ENCODE measurements around the gene DGKB.

Gene DGKB

DNA sequence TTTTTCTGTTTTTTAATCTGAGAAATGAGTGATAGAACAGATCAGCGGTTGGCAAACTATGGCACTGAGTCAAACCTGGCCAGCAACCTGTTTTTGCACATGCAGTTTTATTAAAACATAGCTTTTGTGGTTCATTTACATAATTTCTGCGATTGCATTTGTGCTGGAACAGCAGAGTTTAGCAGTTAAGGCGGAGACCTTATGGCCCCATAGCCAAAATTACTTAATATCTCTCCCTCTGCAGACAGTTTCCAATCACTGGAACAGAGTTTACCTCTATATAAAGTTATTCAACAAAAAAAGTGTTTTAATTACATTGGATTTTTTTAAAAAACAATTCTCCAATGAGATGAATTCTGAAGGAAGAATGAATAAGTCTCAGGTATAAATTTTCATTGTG, 212.1 kb downstream of the DGKB start:
- H3K79me2 ChIP-seq (ENCODE audit: low read length): no peaks in the 10 kb centered on the region
- no peaks in the 10 kb centered on the region for H3K9me2 ChIP-seq (replicated peaks; ENCODE audit: insufficient read depth, low read length)
- peaks cover 23% of the 10 kb centered on the region for H3F3A ChIP-seq (ENCODE audit: insufficient read depth, low read length)
- no peak for DNase-seq
- H3K9me3 ChIP-seq (replicated peaks; ENCODE audit: insufficient read depth, low read length): no peaks in the 10 kb centered on the region
- H3K4me1 ChIP-seq (ENCODE audit: low read length): peaks cover 30% of the 10 kb centered on the region
- TF ChIP-seq EZH2 (optimal IDR thresholded peaks at IDR 0.05; ENCODE audit: low read depth, low read length) (no peak), EZH2phosphoT487 (IDR thresholded peaks at IDR 0.05; ENCODE audit: low read length) (no peak)
- TF ChIP-seq, protein P1, sequence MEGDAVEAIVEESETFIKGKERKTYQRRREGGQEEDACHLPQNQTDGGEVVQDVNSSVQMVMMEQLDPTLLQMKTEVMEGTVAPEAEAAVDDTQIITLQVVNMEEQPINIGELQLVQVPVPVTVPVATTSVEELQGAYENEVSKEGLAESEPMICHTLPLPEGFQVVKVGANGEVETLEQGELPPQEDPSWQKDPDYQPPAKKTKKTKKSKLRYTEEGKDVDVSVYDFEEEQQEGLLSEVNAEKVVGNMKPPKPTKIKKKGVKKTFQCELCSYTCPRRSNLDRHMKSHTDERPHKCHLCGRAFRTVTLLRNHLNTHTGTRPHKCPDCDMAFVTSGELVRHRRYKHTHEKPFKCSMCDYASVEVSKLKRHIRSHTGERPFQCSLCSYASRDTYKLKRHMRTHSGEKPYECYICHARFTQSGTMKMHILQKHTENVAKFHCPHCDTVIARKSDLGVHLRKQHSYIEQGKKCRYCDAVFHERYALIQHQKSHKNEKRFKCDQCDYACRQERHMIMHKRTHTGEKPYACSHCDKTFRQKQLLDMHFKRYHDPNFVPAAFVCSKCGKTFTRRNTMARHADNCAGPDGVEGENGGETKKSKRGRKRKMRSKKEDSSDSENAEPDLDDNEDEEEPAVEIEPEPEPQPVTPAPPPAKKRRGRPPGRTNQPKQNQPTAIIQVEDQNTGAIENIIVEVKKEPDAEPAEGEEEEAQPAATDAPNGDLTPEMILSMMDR (IDR thresholded peaks at IDR 0.05; ENCODE audit: low read length): no peak
- no peaks in the 10 kb centered on the region for H4K20me1 ChIP-seq (ENCODE audit: insufficient read depth, low read length)
- no peaks in the 10 kb centered on the region for H3K36me3 ChIP-seq (replicated peaks; ENCODE audit: insufficient read depth, low read length)
- no peak overlapping the region for H3K27ac ChIP-seq (ENCODE audit: low read length)
- no peaks in the 10 kb centered on the region for H3K27me3 ChIP-seq (replicated peaks; ENCODE audit: insufficient read depth, low read length)
- H3K4me2 ChIP-seq (ENCODE audit: low read depth, low read length): no peak overlapping the region
- no peak overlapping the region for H3K4me3 ChIP-seq (ENCODE audit: low read length)
- H3K9ac ChIP-seq (ENCODE audit: low read length): no peak overlapping the region
- no peak overlapping the region for H2AFZ ChIP-seq (ENCODE audit: low read length)

DNA sequence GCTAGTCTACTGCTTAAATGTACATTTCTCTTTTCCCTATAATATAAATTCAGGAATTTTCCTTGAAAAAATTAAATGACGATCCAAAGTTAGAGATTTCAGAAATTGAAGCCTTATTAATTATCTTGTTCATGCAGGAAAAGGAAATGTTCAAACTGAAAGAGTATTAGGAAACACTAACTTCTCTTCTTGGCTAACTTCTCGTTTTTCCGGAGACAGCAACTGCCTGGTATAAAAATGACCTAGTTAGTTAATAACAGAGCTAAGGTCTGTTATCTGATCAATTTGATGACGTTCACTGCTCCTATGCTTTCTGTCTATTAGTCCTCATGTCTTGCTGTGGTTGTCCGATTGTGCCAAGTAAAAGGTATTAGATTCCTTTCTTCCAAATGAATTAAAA, 212.5 kb downstream of the DGKB start:
- no peak overlapping the region for H3K4me3 ChIP-seq (ENCODE audit: low read length)
- DNase-seq: no peak
- no peaks in the 10 kb centered on the region for H3K9me2 ChIP-seq (replicated peaks; ENCODE audit: insufficient read depth, low read length)

DNA sequence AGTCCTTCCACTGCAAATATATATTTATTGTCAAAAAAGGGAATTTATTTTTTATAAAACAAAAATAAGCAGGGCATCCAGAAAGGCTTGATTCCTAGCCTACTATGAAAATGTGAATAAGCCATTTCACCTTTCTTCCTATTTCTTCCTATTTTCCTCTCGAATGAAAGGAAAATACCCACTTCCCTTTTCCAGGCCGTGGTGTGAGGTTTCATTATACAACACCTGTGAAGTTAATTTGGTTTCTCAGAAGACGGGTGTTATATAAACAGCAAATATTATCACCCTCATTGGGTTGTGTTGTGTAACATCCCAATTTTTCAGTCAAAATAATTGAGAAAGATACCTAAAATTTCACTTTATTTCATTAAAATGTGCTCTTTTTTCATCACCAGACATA, 214.3 kb downstream of the DGKB start:
- Histone ChIP-seq H3K9ac (ENCODE audit: low read length) (peak overlapping the region; percentile 31; the same call in 1 of the 2 replicates), H3K27me3 (replicated peaks; ENCODE audit: insufficient read depth, low read length) (no peaks in the 10 kb centered on the region), H3K4me3 (ENCODE audit: low read length) (peak overlapping the region; percentile 49), H3F3A (ENCODE audit: insufficient read depth, low read length) (peaks cover 23% of the 10 kb centered on the region), H4K20me1 (ENCODE audit: insufficient read depth, low read length) (no peaks in the 10 kb centered on the region), H3K27ac (ENCODE audit: low read length) (peak overlapping the region; percentile 95), H3K4me2 (ENCODE audit: low read depth, low read length) (peak overlapping the region; percentile 69), H3K9me3 (replicated peaks; ENCODE audit: insufficient read depth, low read length) (no peaks in the 10 kb centered on the region), H3K36me3 (replicated peaks; ENCODE audit: insufficient read depth, low read length) (no peaks in the 10 kb centered on the region), H2AFZ (ENCODE audit: low read length) (peak overlapping the region; percentile 40; the same call in 1 of the 2 replicates), H3K9me2 (replicated peaks; ENCODE audit: insufficient read depth, low read length) (no peaks in the 10 kb centered on the region), H3K79me2 (ENCODE audit: low read length) (no peaks in the 10 kb centered on the region), H3K4me1 (ENCODE audit: low read length) (peaks cover 30% of the 10 kb centered on the region)
- TF ChIP-seq EZH2phosphoT487 (IDR thresholded peaks at IDR 0.05; ENCODE audit: low read length): no peak
- TF ChIP-seq EZH2 (optimal IDR thresholded peaks at IDR 0.05; ENCODE audit: low read depth, low read length): no peak
- TF ChIP-seq, protein P1 (IDR thresholded peaks at IDR 0.05; ENCODE audit: low read length): no peak
- no peak for DNase-seq

More for the DNA sequence above, 212.5 kb downstream of the DGKB start:
- Histone ChIP-seq H4K20me1 (ENCODE audit: insufficient read depth, low read length) (no peaks in the 10 kb centered on the region), H3K79me2 (ENCODE audit: low read length) (no peaks in the 10 kb centered on the region), H3K4me1 (ENCODE audit: low read length) (peaks cover 30% of the 10 kb centered on the region), H3K4me2 (ENCODE audit: low read depth, low read length) (no peak overlapping the region), H3K9ac (ENCODE audit: low read length) (no peak overlapping the region), H3K27ac (ENCODE audit: low read length) (no peak overlapping the region), H2AFZ (ENCODE audit: low read length) (no peak overlapping the region), H3K36me3 (replicated peaks; ENCODE audit: insufficient read depth, low read length) (no peaks in the 10 kb centered on the region), H3K27me3 (replicated peaks; ENCODE audit: insufficient read depth, low read length) (no peaks in the 10 kb centered on the region), H3F3A (ENCODE audit: insufficient read depth, low read length) (peaks cover 23% of the 10 kb centered on the region), H3K9me3 (replicated peaks; ENCODE audit: insufficient read depth, low read length) (no peaks in the 10 kb centered on the region)
- TF ChIP-seq, protein P1 (IDR thresholded peaks at IDR 0.05; ENCODE audit: low read length): no peak

Data from MM.1S (cell line).